Body of pancreas (tissue), 4 donors: Measurements from ENCODE around the gene OR13C4.

Experiments
- CTCF ChIP-seq, 7 experiments: fragments of 450-650 bp in 4 of 7; fragments of 200-600 bp in 3 of 7; sonication (generic) in 3 of 7; IDR thresholded peaks; one replicate each; pipeline ENCODE4 v1.5.1; 2016 to 2019; ENCODE audit warnings: antibody characterized with exemption in 7 of 7
- POLR2A ChIP-seq, 3 donors: fragments of 450-650 bp; IDR thresholded peaks; one replicate each; pipeline ENCODE4 v1.6.1; 2016; ENCODE audit warnings: antibody characterized with exemption in 3 of 3, mild to moderate bottlenecking in 2 of 3

- TF ChIP-seq CTCF (IDR thresholded peaks at IDR 0.05) (no peak), POLR2A (IDR thresholded peaks at IDR 0.05) (no peak)
These were observed 26.3 kb upstream of the OR13C4 start for GRCh38 chr9:104553261-104553660.
